ENCODE data around the gene STAC3.

STAC3 gene

DNA sequence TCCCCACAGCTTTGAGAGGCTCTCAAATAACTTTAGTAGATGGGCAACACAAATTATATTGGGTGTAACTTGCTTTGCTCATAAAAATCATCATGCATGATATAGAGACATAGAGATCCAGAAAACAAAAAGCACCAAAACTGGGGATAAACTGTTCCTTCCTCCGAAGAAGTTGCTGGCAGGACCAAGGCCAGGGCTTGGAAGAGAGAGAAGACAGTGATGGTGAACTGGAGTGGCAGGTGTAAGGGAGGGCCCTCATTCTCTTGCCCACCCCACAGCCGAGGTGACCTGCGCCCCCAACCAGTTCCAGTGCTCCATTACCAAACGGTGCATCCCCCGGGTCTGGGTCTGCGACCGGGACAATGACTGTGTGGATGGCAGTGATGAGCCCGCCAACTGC is 49.8 kb downstream of the STAC3 start:
- Histone ChIP-seq H3K27me3 (ENCODE audit: control insufficient read depth, insufficient read depth, low read length, poor library complexity, severe bottlenecking) (no peaks in the 10 kb centered on the region), H3K27ac (ENCODE audit: insufficient read depth, low read depth, low read length, poor library complexity, severe bottlenecking) (no peak overlapping the region), H3K9me3 (ENCODE audit: control insufficient read depth, low read length) (no peaks in the 10 kb centered on the region), H3K4me3 (ENCODE audit: insufficient read depth, low read depth, low read length) (no peak overlapping the region), H3K4me1 (ENCODE audit: control insufficient read depth, insufficient read depth, low read length) (no peaks in the 10 kb centered on the region), H3K36me3 (ENCODE audit: control insufficient read depth, insufficient read depth, low read length) (peaks cover 49% of the 10 kb centered on the region)
- WGBS, 2 experiments = 95 to 97% methylated on average over 8 of the region's 8 CpGs

DNA sequence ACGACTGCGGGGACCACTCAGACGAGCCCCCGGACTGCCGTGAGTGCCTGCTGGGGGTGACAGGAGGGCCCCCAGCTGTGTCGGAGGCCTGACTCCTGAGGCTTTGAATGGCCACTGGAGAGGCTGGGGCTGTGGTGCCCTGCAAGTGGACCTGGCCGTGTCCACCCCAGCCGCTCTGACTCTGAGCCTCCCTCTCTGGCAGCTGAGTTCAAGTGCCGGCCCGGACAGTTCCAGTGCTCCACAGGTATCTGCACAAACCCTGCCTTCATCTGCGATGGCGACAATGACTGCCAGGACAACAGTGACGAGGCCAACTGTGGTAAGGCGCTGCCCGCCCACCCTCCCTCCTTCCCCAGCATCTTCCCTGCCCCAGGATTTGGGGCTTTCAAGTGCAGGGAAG is 50.5 kb downstream of the STAC3 start:
- WGBS, 2 experiments = 95 to 96% methylated on average over 15 of the region's 15 CpGs
- H3K9me3 ChIP-seq (ENCODE audit: control insufficient read depth, low read length) = no peaks in the 10 kb centered on the region
- H3K4me3 ChIP-seq (ENCODE audit: insufficient read depth, low read depth, low read length) = no peak overlapping the region
- no peaks in the 10 kb centered on the region for H3K4me1 ChIP-seq (ENCODE audit: control insufficient read depth, insufficient read depth, low read length)
- no peaks in the 10 kb centered on the region for H3K27me3 ChIP-seq (ENCODE audit: control insufficient read depth, insufficient read depth, low read length, poor library complexity, severe bottlenecking)
- peaks cover 49% of the 10 kb centered on the region for H3K36me3 ChIP-seq (ENCODE audit: control insufficient read depth, insufficient read depth, low read length)
- no peak overlapping the region for H3K27ac ChIP-seq (ENCODE audit: insufficient read depth, low read depth, low read length, poor library complexity, severe bottlenecking)

DNA sequence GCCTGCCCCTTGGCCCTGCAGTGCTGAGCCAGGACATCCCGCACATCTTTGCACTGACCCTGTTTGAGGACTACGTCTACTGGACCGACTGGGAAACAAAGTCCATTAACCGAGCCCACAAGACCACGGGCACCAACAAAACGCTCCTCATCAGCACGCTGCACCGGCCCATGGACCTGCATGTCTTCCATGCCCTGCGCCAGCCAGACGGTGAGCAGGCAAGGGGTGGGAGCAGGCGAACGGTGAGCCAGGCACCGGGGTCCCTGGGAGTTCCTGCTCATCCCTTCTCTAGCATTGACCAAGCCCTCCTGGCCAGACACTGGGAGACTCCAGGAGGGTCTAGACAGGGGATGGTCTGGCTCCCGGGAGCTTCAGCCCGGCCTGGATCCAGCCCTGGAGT is 51.8 kb downstream of the STAC3 start:
- Histone ChIP-seq H3K4me3 (ENCODE audit: insufficient read depth, low read depth, low read length) (no peak overlapping the region), H3K4me1 (ENCODE audit: control insufficient read depth, insufficient read depth, low read length) (no peaks in the 10 kb centered on the region), H3K27ac (ENCODE audit: insufficient read depth, low read depth, low read length, poor library complexity, severe bottlenecking) (no peak overlapping the region), H3K36me3 (ENCODE audit: control insufficient read depth, insufficient read depth, low read length) (peaks cover 59% of the 10 kb centered on the region), H3K27me3 (ENCODE audit: control insufficient read depth, insufficient read depth, low read length, poor library complexity, severe bottlenecking) (no peaks in the 10 kb centered on the region), H3K9me3 (ENCODE audit: control insufficient read depth, low read length) (no peaks in the 10 kb centered on the region)
- 90 to 91% methylated on average over 15 of the region's 15 CpGs for WGBS, 2 experiments

DNA sequence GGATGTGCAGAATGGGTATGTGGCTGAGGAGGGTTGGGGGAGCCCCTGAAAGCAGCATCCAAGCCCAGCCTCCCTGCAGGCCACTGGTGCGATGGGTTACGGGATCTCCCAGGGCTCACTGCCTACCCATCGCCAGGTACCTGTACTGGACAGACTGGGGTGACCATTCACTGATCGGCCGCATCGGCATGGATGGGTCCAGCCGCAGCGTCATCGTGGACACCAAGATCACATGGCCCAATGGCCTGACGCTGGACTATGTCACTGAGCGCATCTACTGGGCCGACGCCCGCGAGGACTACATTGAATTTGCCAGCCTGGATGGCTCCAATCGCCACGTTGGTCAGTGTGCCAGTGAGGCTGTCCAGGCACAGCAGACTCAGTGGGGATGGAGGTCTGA is 52.7 kb downstream of the STAC3 start:
- H3K4me3 ChIP-seq (ENCODE audit: insufficient read depth, low read depth, low read length) = no peak overlapping the region
- peaks cover 61% of the 10 kb centered on the region for H3K36me3 ChIP-seq (ENCODE audit: control insufficient read depth, insufficient read depth, low read length)
- H3K27ac ChIP-seq (ENCODE audit: insufficient read depth, low read depth, low read length, poor library complexity, severe bottlenecking) = no peak overlapping the region
- H3K4me1 ChIP-seq (ENCODE audit: control insufficient read depth, insufficient read depth, low read length) = no peaks in the 10 kb centered on the region
- H3K27me3 ChIP-seq (ENCODE audit: control insufficient read depth, insufficient read depth, low read length, poor library complexity, severe bottlenecking) = no peaks in the 10 kb centered on the region
- no peaks in the 10 kb centered on the region for H3K9me3 ChIP-seq (ENCODE audit: control insufficient read depth, low read length)
- 95 to 97% methylated on average over 17 of the region's 17 CpGs for WGBS, 2 experiments

DNA sequence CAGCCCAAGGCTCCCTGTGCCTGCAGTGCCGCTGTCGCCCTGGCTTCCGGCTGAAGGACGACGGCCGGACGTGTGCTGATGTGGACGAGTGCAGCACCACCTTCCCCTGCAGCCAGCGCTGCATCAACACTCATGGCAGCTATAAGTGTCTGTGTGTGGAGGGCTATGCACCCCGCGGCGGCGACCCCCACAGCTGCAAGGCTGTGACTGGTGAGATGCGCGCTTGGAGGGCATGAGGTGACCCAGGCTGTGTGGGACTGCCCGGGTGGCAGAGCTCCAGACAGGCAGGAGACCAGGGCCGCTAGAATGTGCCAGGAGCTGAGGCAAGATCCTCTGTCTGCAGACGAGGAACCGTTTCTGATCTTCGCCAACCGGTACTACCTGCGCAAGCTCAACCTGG is 54.0 kb downstream of the STAC3 start:
- H3K4me1 ChIP-seq (ENCODE audit: control insufficient read depth, insufficient read depth, low read length) = no peaks in the 10 kb centered on the region
- no peak overlapping the region for H3K27ac ChIP-seq (ENCODE audit: insufficient read depth, low read depth, low read length, poor library complexity, severe bottlenecking)
- H3K27me3 ChIP-seq (ENCODE audit: control insufficient read depth, insufficient read depth, low read length, poor library complexity, severe bottlenecking) = no peaks in the 10 kb centered on the region
- peaks cover 62% of the 10 kb centered on the region for H3K36me3 ChIP-seq (ENCODE audit: control insufficient read depth, insufficient read depth, low read length)
- H3K9me3 ChIP-seq (ENCODE audit: control insufficient read depth, low read length) = no peaks in the 10 kb centered on the region
- WGBS, 2 experiments = 97% methylated on average over 22 of the region's 22 CpGs
- H3K4me3 ChIP-seq (ENCODE audit: insufficient read depth, low read depth, low read length) = no peak overlapping the region

DNA sequence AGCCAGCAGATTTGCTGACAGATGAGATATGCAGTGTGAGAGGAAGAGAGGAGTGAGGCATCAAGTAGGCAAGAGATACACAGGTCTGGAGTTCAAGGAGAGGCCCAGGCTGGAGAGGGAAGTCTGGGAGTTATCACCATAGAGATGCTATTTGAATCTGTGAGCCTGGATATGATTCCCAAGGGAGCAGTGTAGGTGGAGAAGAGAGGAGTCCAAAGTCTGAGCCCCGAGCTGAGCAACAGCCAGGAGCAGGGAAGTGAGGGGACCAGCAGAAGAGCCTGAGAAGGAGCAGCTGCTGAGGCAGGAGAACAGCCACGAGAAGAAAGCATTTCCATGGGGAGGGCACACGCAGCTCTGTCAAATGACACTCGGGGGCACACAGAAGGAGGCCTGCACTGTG is 54.5 kb downstream of the STAC3 start:
- no peak overlapping the region for H3K4me3 ChIP-seq (ENCODE audit: insufficient read depth, low read depth, low read length)
- H3K27me3 ChIP-seq (ENCODE audit: control insufficient read depth, insufficient read depth, low read length, poor library complexity, severe bottlenecking) = no peaks in the 10 kb centered on the region
- H3K9me3 ChIP-seq (ENCODE audit: control insufficient read depth, low read length) = no peaks in the 10 kb centered on the region
- no peak overlapping the region for H3K27ac ChIP-seq (ENCODE audit: insufficient read depth, low read depth, low read length, poor library complexity, severe bottlenecking)
- WGBS, 2 experiments = 92 to 95% methylated on average over 4 of the region's 4 CpGs
- H3K36me3 ChIP-seq (ENCODE audit: control insufficient read depth, insufficient read depth, low read length) = peaks cover 62% of the 10 kb centered on the region
- no peaks in the 10 kb centered on the region for H3K4me1 ChIP-seq (ENCODE audit: control insufficient read depth, insufficient read depth, low read length)

DNA sequence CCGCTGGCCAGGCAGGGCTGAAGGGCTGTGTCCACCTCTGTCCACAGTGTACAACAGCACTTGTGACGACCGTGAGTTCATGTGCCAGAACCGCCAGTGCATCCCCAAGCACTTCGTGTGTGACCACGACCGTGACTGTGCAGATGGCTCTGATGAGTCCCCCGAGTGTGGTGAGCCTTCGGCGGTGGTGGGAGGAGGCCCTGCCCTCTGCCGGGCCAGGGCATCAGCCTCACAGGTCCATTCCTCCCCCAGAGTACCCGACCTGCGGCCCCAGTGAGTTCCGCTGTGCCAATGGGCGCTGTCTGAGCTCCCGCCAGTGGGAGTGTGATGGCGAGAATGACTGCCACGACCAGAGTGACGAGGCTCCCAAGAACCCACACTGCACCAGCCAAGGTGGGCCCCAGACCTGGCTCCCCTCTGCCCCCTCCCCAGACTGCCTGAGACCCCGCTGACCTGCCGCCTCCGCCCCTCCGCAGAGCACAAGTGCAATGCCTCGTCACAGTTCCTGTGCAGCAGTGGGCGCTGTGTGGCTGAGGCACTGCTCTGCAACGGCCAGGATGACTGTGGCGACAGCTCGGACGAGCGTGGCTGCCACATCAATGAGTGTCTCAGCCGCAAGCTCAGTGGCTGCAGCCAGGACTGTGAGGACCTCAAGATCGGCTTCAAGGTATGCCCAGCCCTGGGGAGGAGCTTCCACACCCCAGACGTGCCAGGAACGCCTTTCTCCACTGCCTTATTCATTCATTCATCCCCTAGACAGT is 55.2 kb downstream of the STAC3 start:
- no peaks in the 10 kb centered on the region for H3K9me3 ChIP-seq (ENCODE audit: control insufficient read depth, low read length)
- H3K4me1 ChIP-seq (ENCODE audit: control insufficient read depth, insufficient read depth, low read length) = no peaks in the 10 kb centered on the region
- WGBS, 2 experiments = 92 to 93% methylated on average over 34 of the region's 34 CpGs
- no peaks in the 10 kb centered on the region for H3K27me3 ChIP-seq (ENCODE audit: control insufficient read depth, insufficient read depth, low read length, poor library complexity, severe bottlenecking)
- no peak overlapping the region for H3K4me3 ChIP-seq (ENCODE audit: insufficient read depth, low read depth, low read length)
- no peak overlapping the region for H3K27ac ChIP-seq (ENCODE audit: insufficient read depth, low read depth, low read length, poor library complexity, severe bottlenecking)
- peaks cover 67% of the 10 kb centered on the region for H3K36me3 ChIP-seq (ENCODE audit: control insufficient read depth, insufficient read depth, low read length)

DNA sequence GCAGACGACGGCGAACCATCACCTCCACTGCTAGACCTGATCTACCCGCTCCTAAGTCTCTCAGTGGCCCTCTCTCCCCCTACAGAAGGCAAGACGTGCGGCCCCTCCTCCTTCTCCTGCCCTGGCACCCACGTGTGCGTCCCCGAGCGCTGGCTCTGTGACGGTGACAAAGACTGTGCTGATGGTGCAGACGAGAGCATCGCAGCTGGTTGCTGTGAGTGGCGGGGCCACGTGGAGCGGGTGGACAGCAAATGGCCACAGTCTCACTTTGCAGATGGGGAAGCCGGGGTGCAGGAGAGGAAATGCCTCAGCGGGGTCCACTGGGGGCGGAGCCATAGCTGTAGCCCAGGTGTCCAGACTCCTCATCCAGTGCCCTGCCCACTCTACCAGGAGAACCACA is 55.8 kb downstream of the STAC3 start:
- Histone ChIP-seq H3K4me1 (ENCODE audit: control insufficient read depth, insufficient read depth, low read length) (no peaks in the 10 kb centered on the region), H3K27me3 (ENCODE audit: control insufficient read depth, insufficient read depth, low read length, poor library complexity, severe bottlenecking) (no peaks in the 10 kb centered on the region), H3K9me3 (ENCODE audit: control insufficient read depth, low read length) (no peaks in the 10 kb centered on the region), H3K36me3 (ENCODE audit: control insufficient read depth, insufficient read depth, low read length) (peaks cover 68% of the 10 kb centered on the region), H3K27ac (ENCODE audit: insufficient read depth, low read depth, low read length, poor library complexity, severe bottlenecking) (no peak overlapping the region), H3K4me3 (ENCODE audit: insufficient read depth, low read depth, low read length) (no peak overlapping the region)
- WGBS, 2 experiments = 94 to 95% methylated on average over 19 of the region's 19 CpGs

DNA sequence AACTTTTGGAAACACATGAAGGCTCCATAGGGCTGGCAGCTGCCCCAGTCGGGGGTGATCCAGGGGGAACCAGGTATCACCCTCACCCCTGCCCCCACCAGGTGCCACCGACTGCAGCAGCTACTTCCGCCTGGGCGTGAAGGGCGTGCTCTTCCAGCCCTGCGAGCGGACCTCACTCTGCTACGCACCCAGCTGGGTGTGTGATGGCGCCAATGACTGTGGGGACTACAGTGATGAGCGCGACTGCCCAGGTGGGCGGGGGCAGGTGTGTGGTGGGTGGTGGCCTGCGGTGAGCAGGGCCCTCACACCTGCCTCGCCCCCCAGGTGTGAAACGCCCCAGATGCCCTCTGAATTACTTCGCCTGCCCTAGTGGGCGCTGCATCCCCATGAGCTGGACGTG is 56.7 kb downstream of the STAC3 start:
- Histone ChIP-seq H3K4me3 (ENCODE audit: insufficient read depth, low read depth, low read length) (no peak overlapping the region), H3K36me3 (ENCODE audit: control insufficient read depth, insufficient read depth, low read length) (peaks cover 68% of the 10 kb centered on the region)

DNA sequence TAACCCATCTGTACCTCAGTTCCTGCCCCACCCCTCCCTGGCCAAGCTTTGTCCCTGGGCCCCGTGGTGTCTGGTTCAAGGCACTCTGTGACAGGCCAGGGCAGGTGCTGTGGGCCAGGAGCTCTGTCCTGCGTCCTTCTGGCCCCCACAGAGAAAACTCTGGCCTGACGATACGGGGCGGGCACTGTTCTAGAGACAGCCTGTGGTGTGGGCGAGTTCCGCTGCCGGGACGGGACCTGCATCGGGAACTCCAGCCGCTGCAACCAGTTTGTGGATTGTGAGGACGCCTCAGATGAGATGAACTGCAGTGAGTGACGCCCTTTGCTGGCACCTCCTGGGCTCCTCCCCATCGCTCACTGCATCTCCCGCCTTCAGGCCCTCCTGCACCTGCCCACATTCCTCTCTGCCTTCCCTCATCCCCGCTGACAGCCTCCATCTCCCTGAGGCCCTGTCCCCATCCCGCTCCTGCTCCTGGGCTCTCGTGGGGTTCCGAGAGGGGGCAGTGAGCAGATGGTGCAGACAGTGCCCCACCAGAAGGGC is 57.2 kb downstream of the STAC3 start:
- H3K36me3 ChIP-seq (ENCODE audit: control insufficient read depth, insufficient read depth, low read length) = peaks cover 64% of the 10 kb centered on the region
- no peaks in the 10 kb centered on the region for H3K4me1 ChIP-seq (ENCODE audit: control insufficient read depth, insufficient read depth, low read length)
- H3K27ac ChIP-seq (ENCODE audit: insufficient read depth, low read depth, low read length, poor library complexity, severe bottlenecking) = no peak overlapping the region
- no peaks in the 10 kb centered on the region for H3K9me3 ChIP-seq (ENCODE audit: control insufficient read depth, low read length)
- WGBS, 2 experiments = 89 to 90% methylated on average over 19 of the region's 19 CpGs
- no peak overlapping the region for H3K4me3 ChIP-seq (ENCODE audit: insufficient read depth, low read depth, low read length)
- H3K27me3 ChIP-seq (ENCODE audit: control insufficient read depth, insufficient read depth, low read length, poor library complexity, severe bottlenecking) = no peaks in the 10 kb centered on the region

More for the DNA sequence above, 56.7 kb downstream of the STAC3 start:
- WGBS, 2 experiments = 94 to 96% methylated on average over 18 of the region's 18 CpGs
- no peaks in the 10 kb centered on the region for H3K27me3 ChIP-seq (ENCODE audit: control insufficient read depth, insufficient read depth, low read length, poor library complexity, severe bottlenecking)
- H3K4me1 ChIP-seq (ENCODE audit: control insufficient read depth, insufficient read depth, low read length) = no peaks in the 10 kb centered on the region
- H3K27ac ChIP-seq (ENCODE audit: insufficient read depth, low read depth, low read length, poor library complexity, severe bottlenecking) = no peak overlapping the region
- H3K9me3 ChIP-seq (ENCODE audit: control insufficient read depth, low read length) = no peaks in the 10 kb centered on the region
